Stimulated activated CD8-positive, alpha-beta memory T cell treated with anti-CD3 and anti-CD28 coated beads, Interleukin-15, amount 100 ng/mL, for 48 hours (primary cell): ENCODE results near the gene APOC4.
"Not testable (repeated sequence)": the region's sequence is repeated elsewhere in the genome, so short reads cannot be mapped to it uniquely, and the experiment has no call there.

Experiments used
- DNase-seq, 2 donors: peaks; one replicate each; pipeline ENCODE4 v3.0.0-alpha.2; 2020; ENCODE audit warnings: low read depth in 2 of 2

The APOC4 gene

GRCh38 chr19:44958090-44958489, 16.1 kb downstream of the APOC4 start:
- no peak for DNase-seq

- no peak for DNase-seq
Measured at GRCh38 chr19:44959691-44960090, 17.7 kb downstream of the APOC4 start.

GRCh38 chr19:44960906-44961728, 19.1 kb downstream of the APOC4 start:
- no peak for DNase-seq

- DNase-seq, result no peak
Measured at GRCh38 chr19:44961821-44962220, 19.8 kb downstream of the APOC4 start.

- DNase-seq, result no peak
Measured at GRCh38 chr19:44968118-44968517, 26.1 kb downstream of the APOC4 start.

- no peak for DNase-seq
Measured at GRCh38 chr19:44968670-44969069, 26.6 kb downstream of the APOC4 start.

GRCh38 chr19:44969437-44969836, 27.4 kb downstream of the APOC4 start:
- DNase-seq, result no peak

GRCh38 chr19:44971451-44971850, 29.4 kb downstream of the APOC4 start:
- DNase-seq, result not testable (repeated sequence)

GRCh38 chr19:44972802-44973201, 30.8 kb downstream of the APOC4 start:
- DNase-seq, result no peak

- DNase-seq, result no peak
Measured at GRCh38 chr19:44973982-44974735, 32.1 kb downstream of the APOC4 start.

GRCh38 chr19:44974857-44975256, 32.8 kb downstream of the APOC4 start:
- no peak for DNase-seq

- DNase-seq, result no peak
Measured at GRCh38 chr19:44975444-44975843, 33.4 kb downstream of the APOC4 start.

- no peak for DNase-seq
Measured at GRCh38 chr19:44984005-44984404, 42.0 kb downstream of the APOC4 start.

- no peak for DNase-seq
Measured at GRCh38 chr19:44985445-44985844, 43.4 kb downstream of the APOC4 start.

GRCh38 chr19:44986389-44986788, 44.4 kb downstream of the APOC4 start:
- DNase-seq, result no peak

- DNase-seq, result no peak
Measured at GRCh38 chr19:44987148-44987675, 45.2 kb downstream of the APOC4 start.

- no peak for DNase-seq
Measured at GRCh38 chr19:44988273-44988672, 46.2 kb downstream of the APOC4 start.

- DNase-seq, result peak; percentile 7 to 26
Measured at GRCh38 chr19:44988896-44989556, 47.0 kb downstream of the APOC4 start.

- no peak for DNase-seq
Measured at GRCh38 chr19:44990459-44990858, 48.4 kb downstream of the APOC4 start.

GRCh38 chr19:44990966-44991365, 48.9 kb downstream of the APOC4 start:
- DNase-seq, result no peak

GRCh38 chr19:44992336-44993163, 50.5 kb downstream of the APOC4 start:
- no peak for DNase-seq
